CD4-positive, alpha-beta T cell treated with Interferon alpha-2 for 1 hour (primary cell): ENCODE measurements around the gene KDR.

Experiments used
- DNase-seq, 2 donors: peaks; one replicate each; pipeline ENCODE4 v3.0.0-alpha.2; 2020 to 2022

Gene KDR

DNA sequence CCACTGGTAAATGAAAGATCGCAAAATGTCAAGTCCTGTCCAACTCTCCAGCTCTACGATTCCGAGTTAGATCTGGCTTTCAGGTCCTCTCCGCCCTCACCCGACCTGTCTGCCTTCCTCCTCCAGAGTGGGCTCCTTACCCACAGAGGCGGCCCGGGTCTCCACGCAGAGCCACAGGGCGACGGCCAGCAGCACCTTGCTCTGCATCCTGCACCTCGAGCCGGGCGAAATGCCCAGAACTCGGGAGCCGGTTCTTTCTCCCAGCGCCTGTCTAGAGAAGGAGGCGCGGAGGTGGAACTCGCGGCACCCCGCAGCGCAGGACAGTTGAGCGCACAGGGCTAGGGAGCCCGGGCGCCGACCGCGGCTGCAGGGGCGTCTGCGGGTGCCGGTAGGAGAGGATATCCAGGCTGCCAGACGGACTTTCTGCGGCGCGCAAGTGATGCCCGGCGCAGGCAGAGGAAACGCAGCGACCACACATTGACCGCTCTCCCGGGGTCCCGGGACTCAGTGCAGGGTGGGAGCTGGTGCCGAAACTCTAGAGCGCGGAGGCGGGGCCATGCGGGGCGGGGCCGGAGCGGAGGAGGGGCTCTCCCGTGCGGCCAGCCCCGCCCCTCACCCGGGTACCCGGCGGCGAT, at the start of gene KDR:
TSS of gene KDR (minus strand) at position 509 of the 635 bp plus-strand sequence. CDS start at position 207, 302 bp downstream.
- no peak for DNase-seq

DNA sequence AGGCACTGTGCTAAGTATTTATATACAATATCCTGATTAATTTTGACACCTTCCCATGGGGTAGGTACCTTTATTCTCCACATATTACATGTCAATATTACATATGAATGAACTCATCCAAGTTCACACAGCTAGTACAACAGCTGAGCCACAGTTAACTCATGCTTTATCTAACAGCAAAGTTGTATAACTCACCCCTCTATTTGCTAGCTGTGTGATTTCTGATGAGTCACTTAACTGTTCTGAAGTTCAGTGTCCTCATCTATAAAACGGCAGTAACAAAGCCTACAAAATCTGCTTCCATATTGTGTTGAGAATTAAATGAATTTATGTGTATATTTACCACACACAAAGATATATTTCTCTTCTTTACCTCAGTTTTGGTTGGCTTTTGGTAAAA, 48.2 kb upstream of the KDR start:
- no peak for DNase-seq

DNA sequence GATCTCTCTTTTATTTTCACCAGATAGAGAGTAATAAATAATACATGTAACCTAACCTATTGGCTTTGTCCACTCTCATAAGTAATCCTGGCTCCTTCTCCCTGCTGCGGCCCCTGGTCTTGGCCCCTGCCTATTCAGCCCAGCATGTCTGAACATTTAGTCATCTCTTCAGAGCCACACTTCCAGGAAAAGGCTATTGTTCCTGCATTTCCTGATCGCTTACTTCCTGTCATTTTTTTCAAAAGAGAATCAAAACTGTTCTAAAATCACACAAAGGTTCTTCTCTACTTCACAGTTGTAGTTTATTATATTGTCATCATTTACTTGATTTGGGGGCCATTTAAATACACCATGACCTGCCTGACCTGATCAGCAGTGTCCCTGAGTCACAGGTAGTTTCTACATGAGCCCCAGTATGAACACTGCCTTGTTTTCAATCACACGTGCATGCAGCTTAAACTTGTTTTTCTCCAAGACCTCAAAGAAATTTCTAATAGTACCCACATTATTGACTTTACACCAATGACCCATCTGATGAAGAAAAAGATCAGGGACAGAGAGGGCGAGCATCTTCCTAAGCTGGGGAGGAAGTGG, 47.4 kb upstream of the KDR start:
- no peak for DNase-seq

DNA sequence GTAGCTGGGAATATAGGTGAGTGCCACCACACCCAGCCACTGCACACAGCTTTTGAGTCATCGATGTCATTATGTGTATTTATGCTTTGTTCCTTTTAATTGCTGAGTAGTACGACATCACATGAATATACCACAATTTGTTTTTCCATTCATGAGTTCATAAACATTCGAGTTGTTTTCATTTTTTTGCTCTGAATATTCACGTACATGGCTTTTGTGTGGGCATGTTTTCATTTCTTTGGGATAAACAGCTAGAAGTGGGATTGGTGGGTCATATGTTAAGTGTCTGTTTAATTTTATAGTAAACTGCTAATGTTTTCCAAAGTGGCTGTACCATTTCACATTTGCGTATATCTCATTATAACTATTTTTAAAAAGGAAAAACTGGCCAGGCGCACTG, 45.1 kb upstream of the KDR start:
- no peak for DNase-seq

DNA sequence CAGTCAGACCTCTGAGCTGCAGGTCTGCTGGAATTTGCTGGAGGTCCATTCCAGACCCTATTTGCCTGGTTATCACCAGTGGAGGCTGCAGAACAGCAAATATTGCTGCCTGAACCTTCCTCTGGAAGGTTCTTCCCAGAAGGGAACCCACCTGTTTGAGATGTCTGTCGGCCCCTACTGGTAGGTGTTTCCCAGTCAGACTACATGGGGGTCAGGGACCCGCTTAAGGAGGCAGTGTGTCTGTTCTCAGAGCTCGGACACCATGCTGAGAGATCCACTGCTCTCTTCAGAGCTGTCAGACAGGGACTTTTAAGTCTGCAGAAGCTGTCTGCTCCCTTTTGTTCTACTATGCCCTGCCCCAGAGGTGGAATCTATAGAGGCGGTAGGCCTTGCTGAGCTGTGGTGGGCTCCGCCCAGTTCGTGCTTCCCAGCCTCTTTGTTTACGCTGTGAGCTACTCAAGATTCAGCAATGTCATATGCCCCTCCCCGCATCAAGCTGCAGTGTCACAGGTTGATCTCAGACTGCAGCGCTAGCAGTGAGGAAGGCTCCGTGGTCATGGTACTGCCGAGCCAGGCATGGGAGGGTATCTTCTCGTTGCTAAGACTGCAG, 44.1 kb upstream of the KDR start:
- DNase-seq, result no peak

DNA sequence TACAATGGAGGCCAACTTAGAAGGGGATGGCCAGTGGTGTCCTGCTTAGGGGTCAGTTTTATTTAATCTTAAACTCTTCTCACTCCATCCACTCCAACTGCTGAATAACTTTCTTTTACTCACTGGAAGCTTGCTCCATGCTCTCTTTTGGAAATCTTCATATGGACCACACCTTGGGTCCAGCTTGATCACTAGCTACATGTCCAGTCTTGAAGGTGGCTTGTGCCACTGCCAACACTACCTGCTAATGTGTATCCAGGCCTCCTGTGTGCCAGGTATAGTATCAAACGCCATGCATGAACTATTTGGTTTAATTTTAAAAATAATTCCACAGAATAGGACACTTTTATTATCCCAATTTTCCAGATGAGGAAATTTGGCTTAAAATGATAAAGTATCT, 37.0 kb upstream of the KDR start:
- no peak for DNase-seq

DNA sequence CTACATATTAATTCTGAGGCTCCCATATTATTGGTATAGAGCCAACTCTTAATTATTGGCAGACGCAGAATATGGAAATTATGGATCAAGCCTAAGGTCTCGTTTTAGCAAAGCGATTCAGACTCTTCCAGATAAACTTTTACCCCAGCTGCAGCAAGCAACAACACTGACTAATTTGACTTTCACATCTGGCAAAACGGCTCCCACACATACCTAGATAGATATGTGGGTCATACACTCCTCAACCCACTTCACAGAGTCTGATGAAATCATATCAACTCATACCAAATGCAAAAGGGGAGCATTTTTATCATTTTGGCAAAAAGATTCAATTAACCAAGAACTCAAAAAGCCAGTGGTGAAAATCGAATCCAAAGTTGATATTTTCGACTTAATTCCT, 36.3 kb upstream of the KDR start:
- DNase-seq, result no peak

DNA sequence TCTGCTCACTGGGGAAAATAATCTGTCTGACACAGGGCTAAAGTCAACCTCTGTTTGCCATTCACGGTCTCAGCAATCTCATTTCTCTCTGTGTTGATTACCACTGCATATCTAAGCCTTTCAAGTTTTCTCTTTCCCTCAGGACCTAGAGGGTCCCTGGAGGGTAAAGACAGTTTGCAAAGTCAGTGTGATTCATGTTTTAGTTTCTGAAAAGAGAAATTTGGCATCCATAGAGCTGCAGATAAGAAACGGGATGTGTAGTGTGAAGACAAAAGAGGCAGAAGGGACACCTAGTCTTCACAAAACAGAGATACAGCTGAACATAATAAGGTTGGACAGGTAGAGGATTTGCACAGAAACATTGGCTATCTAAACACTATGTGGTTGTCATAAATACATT, 34.5 kb upstream of the KDR start:
- no peak for DNase-seq

DNA sequence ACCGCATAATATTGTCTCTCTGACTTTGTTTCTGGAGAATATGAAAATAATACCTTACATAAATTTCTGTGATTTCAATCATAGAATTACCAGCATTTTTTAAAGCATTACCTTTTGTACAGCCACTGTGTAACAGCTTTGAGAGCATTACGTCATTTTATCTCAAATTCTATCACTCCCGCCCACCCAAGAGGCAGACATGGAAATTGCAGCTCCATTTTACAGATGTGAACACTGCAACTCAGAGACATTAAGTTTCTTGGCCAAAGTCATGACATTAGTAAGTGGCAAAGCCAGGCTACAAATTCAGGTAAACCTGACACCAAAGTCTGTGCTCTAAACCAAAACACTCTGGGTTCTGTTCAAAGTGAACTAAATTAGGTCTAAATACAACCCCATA, 33.6 kb upstream of the KDR start:
- no peak for DNase-seq

DNA sequence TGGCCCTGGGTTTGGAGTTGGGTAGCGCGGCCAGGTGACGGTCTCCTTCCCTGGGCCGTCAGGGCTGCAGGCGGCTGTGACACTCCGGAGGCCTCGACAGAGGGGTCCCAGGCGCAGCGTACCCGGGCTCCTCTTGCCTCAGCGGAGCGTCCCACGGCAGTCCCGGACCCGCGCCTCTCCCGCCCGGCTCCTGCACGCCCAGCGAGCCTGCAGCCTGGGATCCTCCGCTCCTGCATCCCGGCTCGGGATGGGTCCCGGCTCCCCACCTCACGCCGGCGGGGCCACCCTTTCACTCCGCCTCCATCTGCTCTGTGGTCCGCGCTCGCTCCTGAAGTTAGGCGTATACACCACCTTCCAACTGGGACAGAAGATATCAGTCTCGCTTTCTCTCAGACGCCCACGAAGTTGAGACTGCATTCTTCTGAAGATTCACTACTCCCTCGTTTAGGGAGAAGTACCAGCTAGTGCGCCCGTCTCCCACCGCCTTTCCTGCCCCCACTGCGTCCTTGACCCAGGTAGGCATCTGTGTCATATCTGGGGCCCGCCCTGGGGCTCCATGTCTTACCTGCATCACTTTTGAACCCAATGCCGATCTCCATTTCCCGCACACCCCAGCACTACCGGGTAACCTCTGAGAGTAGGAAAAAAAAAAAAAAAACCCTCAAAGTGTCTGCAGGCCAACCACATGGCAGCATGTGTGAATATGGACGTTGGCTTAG, 32.3 kb upstream of the KDR start:
- no peak for DNase-seq

DNA sequence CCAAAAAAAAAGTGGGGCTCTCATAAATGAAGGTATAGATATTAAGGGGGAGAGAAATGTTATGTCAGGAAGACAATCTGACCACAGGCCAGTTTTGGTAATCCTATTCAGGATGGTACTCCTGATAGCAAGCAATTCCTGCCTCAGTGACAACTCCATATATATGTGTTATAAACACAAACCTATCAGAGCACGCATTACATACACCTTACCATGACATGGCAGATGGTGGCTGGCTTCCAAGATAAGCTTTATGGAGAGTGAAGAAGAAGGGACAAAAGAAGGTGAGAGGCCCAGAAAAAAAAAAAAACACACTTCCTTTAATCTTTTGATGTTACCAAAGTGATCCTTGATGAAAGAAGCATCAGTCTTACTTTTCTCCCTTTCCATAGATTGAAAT, 29.5 kb upstream of the KDR start:
- no peak for DNase-seq

DNA sequence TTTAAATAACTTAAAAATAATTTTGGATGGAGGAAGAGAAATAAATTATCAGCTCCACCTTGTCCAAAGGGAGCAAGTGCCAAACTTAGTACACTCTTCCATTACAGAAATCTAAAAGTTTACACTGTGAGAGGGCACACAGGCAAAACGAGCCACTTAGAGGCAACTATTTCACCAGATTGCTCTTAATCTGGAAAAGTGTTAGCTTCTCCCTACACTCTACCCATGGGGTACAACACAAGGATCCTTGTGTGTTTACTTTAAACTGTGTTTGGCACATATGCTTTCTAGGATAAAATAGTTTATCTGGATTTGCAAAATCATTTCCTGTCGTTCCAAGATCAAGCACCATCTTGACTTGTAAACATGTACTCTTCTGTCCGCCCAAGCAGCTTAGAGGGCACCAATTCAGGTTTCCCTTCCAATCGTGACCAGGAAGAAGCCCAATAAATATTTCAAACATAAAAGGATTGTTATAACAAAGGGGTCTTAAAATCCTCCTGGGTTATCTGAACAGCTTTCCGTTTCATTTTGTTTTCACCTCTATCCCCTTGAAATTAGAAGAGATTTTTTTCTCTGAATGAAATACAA, 29.0 kb upstream of the KDR start:
- no peak for DNase-seq

DNA sequence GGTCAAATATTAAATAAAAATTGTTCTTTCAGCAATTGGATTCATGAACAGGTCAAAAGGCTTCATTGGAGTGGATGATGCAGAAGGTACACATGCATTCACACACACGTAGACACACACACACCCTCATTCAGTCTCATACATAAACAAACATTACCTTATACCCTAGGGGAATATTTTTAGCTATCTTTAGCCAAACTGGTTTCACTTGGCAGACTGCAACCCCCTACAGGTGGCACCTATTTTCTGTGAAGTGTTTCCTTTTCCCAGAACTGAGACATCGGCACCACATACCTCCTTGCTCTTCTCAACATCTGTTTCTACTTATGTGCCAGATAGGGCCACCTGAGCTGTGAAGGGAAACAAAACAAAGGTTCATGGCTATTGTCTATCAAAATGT, 18.5 kb upstream of the KDR start:
- no peak for DNase-seq

DNA sequence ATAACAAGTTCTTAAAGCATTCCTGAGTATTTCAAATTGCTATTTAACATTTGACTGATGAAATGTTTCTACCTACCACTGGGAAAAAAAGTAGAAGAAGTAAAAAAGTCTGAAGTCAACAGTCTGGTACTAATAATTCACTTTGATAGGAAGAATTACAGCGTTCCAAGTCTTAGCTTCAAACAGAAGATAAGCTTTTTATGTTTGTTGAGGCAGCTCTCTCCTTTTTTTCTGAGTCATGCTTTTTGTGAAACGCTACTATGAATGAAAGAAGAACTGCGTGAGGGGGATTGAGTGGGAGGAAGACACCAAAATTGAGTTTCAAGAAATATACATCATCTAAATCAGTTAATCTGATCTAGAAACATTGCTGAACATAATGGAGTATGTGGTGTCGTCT, 13.0 kb upstream of the KDR start:
- DNase-seq, result no peak

DNA sequence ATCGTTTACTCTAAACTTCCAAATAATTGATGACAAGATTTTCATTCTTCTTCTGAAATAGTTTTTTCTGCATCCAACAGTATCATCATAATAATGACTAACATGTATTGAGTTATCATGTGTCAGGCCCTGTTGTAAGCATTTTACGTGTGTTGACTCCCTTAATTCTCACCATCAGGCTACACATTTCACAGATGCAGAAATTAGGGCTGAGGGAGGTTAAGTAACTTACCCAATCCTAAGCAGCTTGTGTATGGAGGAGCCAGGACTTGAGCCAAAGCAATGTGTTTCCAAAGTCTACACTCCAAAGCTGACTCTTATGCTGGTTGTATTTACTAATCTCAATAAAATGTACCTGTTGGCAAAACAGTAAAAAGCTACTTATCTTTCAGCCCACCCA, 11.2 kb upstream of the KDR start:
- no peak for DNase-seq

DNA sequence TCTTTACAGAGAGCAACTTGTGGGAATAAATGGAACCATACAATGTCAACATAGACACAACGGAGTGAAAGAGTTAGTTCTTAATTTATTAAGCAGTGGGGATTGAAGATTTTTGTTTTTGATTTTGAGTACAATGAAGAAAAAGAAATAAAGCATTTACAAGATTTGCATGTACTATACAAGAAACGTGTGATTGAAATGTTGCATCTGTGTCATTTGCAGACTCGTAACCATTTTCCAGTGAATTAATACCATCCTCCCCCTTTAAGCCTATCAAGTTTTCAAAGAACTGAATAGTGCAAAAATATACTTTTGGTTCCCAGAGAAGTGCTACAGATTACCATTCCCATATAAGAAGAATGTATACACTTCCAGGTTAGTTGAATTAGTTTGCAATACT, 8.6 kb upstream of the KDR start:
- DNase-seq, result no peak

DNA sequence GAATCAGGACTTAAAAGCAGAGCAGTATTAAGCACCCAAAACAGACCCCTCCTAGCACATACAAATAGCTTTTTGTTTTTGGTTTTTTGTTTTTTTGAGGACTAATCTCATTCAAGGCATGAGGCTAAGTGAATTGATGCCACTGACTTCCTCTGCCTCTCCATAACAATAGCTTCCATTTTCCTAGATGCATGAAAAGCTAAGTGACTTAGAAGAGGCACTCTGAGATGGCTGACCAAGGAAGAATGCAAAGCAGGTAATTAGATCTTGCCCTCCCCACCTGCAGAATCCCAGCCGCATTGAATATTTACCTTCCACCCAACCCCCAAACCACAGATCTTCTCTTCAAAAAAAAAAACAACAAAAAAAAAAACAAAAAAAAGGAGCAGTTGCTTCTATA, 7.4 kb upstream of the KDR start:
- no peak for DNase-seq

DNA sequence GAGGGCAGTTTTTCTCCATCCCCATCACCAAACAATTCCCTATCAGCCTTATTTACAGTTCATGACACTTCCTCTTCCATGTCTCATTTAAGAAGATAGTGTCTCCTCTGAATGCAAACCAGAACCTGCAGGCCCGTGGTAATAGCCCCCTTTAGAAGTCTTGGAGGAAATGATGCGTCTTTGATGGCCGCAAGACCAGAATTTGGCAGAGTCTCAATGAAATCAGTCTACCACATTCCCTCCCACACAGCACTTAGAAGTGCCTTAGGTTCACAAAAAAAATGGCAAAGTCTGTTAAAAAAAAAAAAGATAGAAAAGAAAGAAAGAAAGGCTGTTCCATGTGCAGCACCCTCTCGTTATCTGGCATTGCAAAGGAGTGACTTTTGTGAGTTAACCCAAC, 2.1 kb upstream of the KDR start:
- no peak for DNase-seq

DNA sequence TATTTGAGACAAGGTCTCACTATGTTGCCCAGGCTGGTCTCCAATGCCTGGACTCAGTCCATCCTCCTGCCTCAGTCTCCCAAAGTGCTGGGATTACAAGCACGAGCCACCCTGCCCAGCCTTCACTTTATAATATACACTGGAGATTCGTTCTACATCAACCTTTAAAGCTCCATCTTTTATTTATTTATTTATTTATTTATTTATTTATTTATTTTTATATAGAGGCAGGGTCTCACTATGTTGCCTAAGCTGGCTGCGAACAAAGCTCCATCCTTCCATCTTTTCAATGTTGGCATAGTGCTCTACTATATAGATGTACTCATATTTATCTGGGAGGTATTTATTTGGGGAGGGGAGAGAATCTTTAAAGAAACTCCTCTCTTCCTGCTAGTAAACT, 1.7 kb upstream of the KDR start:
- no peak for DNase-seq

DNA sequence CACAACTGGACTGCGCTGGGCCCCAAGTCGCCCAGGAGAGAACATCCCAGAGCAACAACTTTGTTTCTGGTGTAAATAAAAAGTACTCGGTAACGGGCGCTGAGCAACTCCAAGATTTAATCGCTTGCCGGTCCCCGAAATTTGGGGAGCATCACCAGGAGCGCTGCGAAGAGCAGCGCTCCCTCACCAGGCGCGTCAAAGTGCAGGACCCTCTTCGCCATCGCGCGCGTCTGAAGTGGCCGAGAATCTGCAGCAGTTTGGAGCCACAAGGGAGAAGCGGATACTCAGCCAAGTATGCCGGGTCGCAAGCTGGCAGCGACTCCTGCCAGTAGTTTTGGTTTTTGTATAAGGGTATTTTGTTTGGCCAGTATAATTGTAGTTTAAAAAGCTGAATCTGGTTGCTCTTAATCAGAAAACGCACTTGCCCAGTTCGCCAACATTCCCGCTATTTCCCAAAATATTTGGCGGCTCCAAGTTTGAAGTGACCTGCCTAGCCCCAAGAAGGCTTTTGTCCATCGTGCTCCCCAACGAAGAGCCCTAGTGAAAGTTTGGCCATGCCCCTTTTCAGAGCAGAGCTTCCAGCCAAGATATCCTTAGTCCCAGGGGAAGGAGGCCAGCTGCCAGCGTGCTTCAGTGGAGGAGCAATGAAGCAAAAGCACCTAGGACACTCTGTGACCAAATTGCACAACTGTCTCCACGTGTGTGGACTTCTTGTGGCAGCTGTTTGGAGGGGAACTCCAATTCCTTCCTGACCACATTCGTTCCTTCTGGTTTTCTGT, 557 bp upstream of the KDR start:
- no peak for DNase-seq

DNA sequence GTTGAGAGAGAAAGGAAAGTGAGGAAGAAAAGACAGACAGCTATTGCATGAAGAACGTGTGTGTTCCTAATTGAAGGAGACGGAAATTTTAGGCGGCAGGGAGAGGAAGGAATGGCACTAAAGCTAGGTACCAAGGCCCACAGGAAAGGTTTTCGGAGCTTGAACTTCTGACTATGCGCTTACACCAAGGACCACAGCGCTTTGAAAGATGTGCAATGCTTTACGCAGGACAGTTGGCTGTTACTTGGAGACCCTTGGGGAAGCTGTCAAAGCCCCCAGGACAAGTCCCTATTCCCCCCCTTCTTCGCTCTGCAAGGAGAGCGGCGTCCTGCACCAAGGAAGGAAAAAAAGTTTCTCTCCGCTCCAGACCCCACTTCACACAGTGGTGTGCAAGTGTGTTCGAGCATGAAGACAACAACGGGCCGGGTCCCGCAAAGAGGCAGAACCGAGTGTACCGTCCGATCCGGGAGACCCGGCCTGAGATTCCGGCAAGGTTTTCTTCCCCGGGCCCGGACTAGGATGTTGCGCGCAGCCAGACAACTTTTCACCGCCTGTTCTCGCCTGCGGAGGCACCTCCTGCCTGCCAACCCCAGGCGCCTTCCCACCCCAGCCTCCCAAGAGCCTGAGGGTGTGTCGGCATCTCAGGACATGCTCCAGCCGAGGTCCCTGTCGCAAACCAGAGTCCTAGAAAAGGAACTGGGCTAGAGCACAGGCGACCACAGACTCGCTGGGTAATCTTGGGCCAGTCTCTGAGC, 896 bp downstream of the KDR start:
- no peak for DNase-seq

DNA sequence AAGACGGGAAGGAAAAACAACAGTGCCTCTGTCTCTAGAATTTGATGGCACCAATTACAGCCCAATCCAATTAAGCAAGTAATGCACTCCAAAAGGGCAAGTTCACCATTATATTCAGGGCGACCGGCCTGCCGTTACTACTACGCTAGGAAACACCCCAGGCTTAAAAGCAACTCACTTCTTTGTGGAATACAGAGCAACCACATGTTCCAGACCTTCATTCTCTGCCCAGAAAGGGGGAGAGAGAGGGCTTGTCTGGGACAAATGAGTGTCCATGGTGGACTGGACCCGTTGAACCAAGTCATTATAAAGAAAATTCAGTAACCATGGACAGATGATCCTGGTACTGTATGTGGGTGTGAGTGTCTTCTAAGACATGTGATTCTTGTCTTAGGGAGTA, 1.6 kb downstream of the KDR start:
- no peak for DNase-seq
